ENCODE results near the gene GRM4. TPM values are rescaled to one million over a fixed set of nuclear protein-coding genes. Genes with fewer than 3 reads are reported as not detected.

The GRM4 gene
- total RNA-seq, 1 experiment from 2014 or later = 5.6 TPM

GRCh38 chr6:34022250-34022872 is 123.5 kb downstream of the GRM4 start:
- H3K4me2 ChIP-seq (ENCODE audit: insufficient read depth, insufficient read length, low read length) = no peak overlapping the region
- no peak overlapping the region for H3K9ac ChIP-seq (ENCODE audit: extremely low read depth, insufficient read length, low read length)
- H2BK120ac ChIP-seq (ENCODE audit: low read depth, low read length, poor library complexity, severe bottlenecking) = no peak overlapping the region
- H3K23me2 ChIP-seq (ENCODE audit: insufficient read length, low read depth, low read length, poor library complexity, severe bottlenecking) = no peaks in the 10 kb centered on the region
- H4K8ac ChIP-seq (replicated peaks; ENCODE audit: insufficient read length, low read depth, low read length) = no peak overlapping the region
- no peak overlapping the region for H3K56ac ChIP-seq (ENCODE audit: insufficient read length, low read depth, low read length)
- no peak overlapping the region for H3K18ac ChIP-seq (ENCODE audit: insufficient read length, low read depth, low read length)
- H3K27me3 ChIP-seq (ENCODE audit: insufficient read depth, low read length) = no peaks in the 10 kb centered on the region
- no peak overlapping the region for H3T11ph ChIP-seq (ENCODE audit: low read length)
- H3K27ac ChIP-seq (ENCODE audit: insufficient read length, low read depth, low read length) = no peak overlapping the region
- H3K79me1 ChIP-seq (ENCODE audit: insufficient read depth, low read depth, low read length, poor library complexity, severe bottlenecking) = no peaks in the 10 kb centered on the region
- no peak overlapping the region for H2AK5ac ChIP-seq (ENCODE audit: insufficient read length, low read length)
- H4K5ac ChIP-seq (ENCODE audit: insufficient read length, low read depth, low read length) = no peak overlapping the region
- Mint-ChIP-seq H3K4me3 (no peak overlapping the region), H3K27me3 (ENCODE audit: low read depth) (peaks cover 54% of the 10 kb centered on the region), H3K36me3 (ENCODE audit: insufficient read depth in 1 of 3, low read depth in 3 of 3) (peaks cover 0 to 8% (median 6%) of the 10 kb centered on the region in 3 experiments; a peak in 4 of 7 replicates), H3K27ac (peak overlapping the region in 1 of 3 experiments; percentile 57; a peak in 1 of 7 replicates), H3K9me3 (peaks cover 5 to 12% of the 10 kb centered on the region in 2 experiments; a peak in 2 of 5 replicates), H3K4me1 (peaks cover 7 to 12% of the 10 kb centered on the region in 2 experiments)
- DNase-seq = no peak
- no peaks in the 10 kb centered on the region for H4K20me1 ChIP-seq (ENCODE audit: control insufficient read depth, insufficient read depth, insufficient read length)
- peaks cover 4% of the 10 kb centered on the region for H3K9me3 ChIP-seq (ENCODE audit: control insufficient read depth, low read depth, low read length)
- H4K91ac ChIP-seq (ENCODE audit: insufficient read length, low read depth, low read length) = no peak overlapping the region
- H3K23ac ChIP-seq (ENCODE audit: insufficient read length, low read depth, low read length) = no peak overlapping the region
- H2BK15ac ChIP-seq (ENCODE audit: low read depth, low read length) = no peak overlapping the region
- no peak overlapping the region for H2AFZ ChIP-seq (ENCODE audit: low read length)
- no CpG with 5 or more reads among the region's 22 CpGs for WGBS (ENCODE audit: extremely low coverage, insufficient read length, low lambda C conversion rate)
- H2BK12ac ChIP-seq (ENCODE audit: insufficient read length, low read depth, low read length) = no peak overlapping the region
- no peaks in the 10 kb centered on the region for H3K79me2 ChIP-seq (ENCODE audit: insufficient read depth, low read length)
- no peak overlapping the region for H2BK5ac ChIP-seq (ENCODE audit: insufficient read length, low read length)
- TF ChIP-seq, protein P1, sequence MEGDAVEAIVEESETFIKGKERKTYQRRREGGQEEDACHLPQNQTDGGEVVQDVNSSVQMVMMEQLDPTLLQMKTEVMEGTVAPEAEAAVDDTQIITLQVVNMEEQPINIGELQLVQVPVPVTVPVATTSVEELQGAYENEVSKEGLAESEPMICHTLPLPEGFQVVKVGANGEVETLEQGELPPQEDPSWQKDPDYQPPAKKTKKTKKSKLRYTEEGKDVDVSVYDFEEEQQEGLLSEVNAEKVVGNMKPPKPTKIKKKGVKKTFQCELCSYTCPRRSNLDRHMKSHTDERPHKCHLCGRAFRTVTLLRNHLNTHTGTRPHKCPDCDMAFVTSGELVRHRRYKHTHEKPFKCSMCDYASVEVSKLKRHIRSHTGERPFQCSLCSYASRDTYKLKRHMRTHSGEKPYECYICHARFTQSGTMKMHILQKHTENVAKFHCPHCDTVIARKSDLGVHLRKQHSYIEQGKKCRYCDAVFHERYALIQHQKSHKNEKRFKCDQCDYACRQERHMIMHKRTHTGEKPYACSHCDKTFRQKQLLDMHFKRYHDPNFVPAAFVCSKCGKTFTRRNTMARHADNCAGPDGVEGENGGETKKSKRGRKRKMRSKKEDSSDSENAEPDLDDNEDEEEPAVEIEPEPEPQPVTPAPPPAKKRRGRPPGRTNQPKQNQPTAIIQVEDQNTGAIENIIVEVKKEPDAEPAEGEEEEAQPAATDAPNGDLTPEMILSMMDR (conservative IDR thresholded peaks at IDR 0.05) = no peak
- no peak overlapping the region for H3K4ac ChIP-seq (ENCODE audit: low read depth, low read length)
- no peak overlapping the region for H2BK20ac ChIP-seq (ENCODE audit: low read depth, low read length, poor library complexity, severe bottlenecking)
- no peak overlapping the region for H3K14ac ChIP-seq (ENCODE audit: insufficient read depth, low read length)
- no peaks in the 10 kb centered on the region for H3K4me1 ChIP-seq (ENCODE audit: insufficient read depth, low read length)

Measured in H9 (cell line).